Liver (tissue), 9 donors: ENCODE measurements around the gene ACACB. TPM values are rescaled to one million over a fixed set of nuclear protein-coding genes. Genes with fewer than 3 reads are reported as not detected.

Experiments
- DNase-seq: peaks from one replicate; pipeline ENCODE4 v3.0.0-alpha.2; 2017; ENCODE audit warnings: low spot score
- H3K27ac ChIP-seq, 2 donors: one replicate each; pipeline ENCODE4 v1.7.0; 2013; ENCODE audit warnings: inconsistent platforms in 2 of 2, low read length in 2 of 2, control low read depth in 1 of 2, low read depth in 1 of 2, mild to moderate bottlenecking in 1 of 2
- H3K27me3 ChIP-seq, 4 donors: one replicate each; pipeline versions ENCODE4 v1.6.1 to v1.7.0; 2013; ENCODE audit warnings: low read length in 3 of 4, inconsistent platforms in 1 of 4, mild to moderate bottlenecking in 1 of 4, moderate library complexity in 1 of 4; ENCODE audit not compliant: control insufficient read depth in 4 of 4, insufficient read depth in 4 of 4
- H3K36me3 ChIP-seq, 4 donors: one replicate each; pipeline versions ENCODE4 v1.6.1 to v1.7.0; 2013; ENCODE audit warnings: low read length in 3 of 4, mild to moderate bottlenecking in 3 of 4, low read depth in 1 of 4, moderate library complexity in 1 of 4; ENCODE audit not compliant: control insufficient read depth in 4 of 4, insufficient read depth in 3 of 4
- H3K4me1 ChIP-seq, 4 donors: one replicate each; pipeline versions ENCODE4 v1.6.1 to v1.7.0; 2013; ENCODE audit warnings: low read length in 3 of 4, mild to moderate bottlenecking in 3 of 4, moderate library complexity in 1 of 4; ENCODE audit not compliant: control insufficient read depth in 4 of 4, insufficient read depth in 4 of 4
- H3K4me3 ChIP-seq, 3 donors: one replicate each; pipeline versions ENCODE4 v1.6.1 to v1.7.0; 2013; ENCODE audit warnings: low read length in 3 of 3, control low read depth in 1 of 3, low read depth in 1 of 3, mild to moderate bottlenecking in 1 of 3
- H3K9ac ChIP-seq, 2 donors: one replicate each; pipeline ENCODE4 v1.7.0; 2013; ENCODE audit warnings: low read length in 2 of 2, mild to moderate bottlenecking in 2 of 2, moderate library complexity in 2 of 2, control low read depth in 1 of 2, low read depth in 1 of 2
- H3K9me3 ChIP-seq, 4 donors: one replicate each; pipeline versions ENCODE4 v1.6.1 to v1.7.0; 2013; ENCODE audit warnings: low read length in 3 of 4; ENCODE audit not compliant: control insufficient read depth in 4 of 4
- ATF3 ChIP-seq: IDR thresholded peaks from 2 replicates; pipeline ENCODE4 v1.6.1; 2016; ENCODE audit warnings: antibody characterized with exemption
- CTCF ChIP-seq: fragments of 150-350 bp; IDR thresholded peaks from 2 replicates; pipeline ENCODE4 v1.5.1; 2017; ENCODE audit warnings: improper control_type of control experiment, low read depth, low read length; ENCODE audit not compliant: missing input control
- EGR1 ChIP-seq, 2 donors: IDR thresholded peaks; 2 replicates each; pipeline ENCODE4 v1.6.1; 2016 to 2018; ENCODE audit warnings: antibody characterized with exemption in 2 of 2, low read depth in 2 of 2
- FOXA1 ChIP-seq: IDR thresholded peaks from 2 replicates; pipeline ENCODE4 v1.6.1; 2016; ENCODE audit warnings: antibody characterized with exemption
- FOXA2 ChIP-seq: IDR thresholded peaks from 2 replicates; pipeline ENCODE4 v1.6.1; 2016; ENCODE audit warnings: antibody characterized with exemption
- GABPA ChIP-seq, 2 donors: IDR thresholded peaks in 1 of 2; conservative IDR thresholded peaks in 1 of 2; 2 replicates each; pipeline ENCODE4 v1.6.1; 2016; ENCODE audit warnings: antibody characterized with exemption in 2 of 2, mild to moderate bottlenecking in 1 of 2, moderate library complexity in 1 of 2
- HNF4A ChIP-seq, 2 donors: conservative IDR thresholded peaks; 2 replicates each; pipeline ENCODE4 v1.6.1; 2016; ENCODE audit warnings: antibody characterized with exemption in 2 of 2, mild to moderate bottlenecking in 2 of 2
- HNF4G ChIP-seq: IDR thresholded peaks from 2 replicates; pipeline ENCODE4 v1.6.1; 2016; ENCODE audit warnings: antibody characterized with exemption
- JUND ChIP-seq, 2 donors: IDR thresholded peaks; 2 replicates each; pipeline ENCODE4 v1.6.1; 2016; ENCODE audit warnings: antibody characterized with exemption in 2 of 2
- MAX ChIP-seq: IDR thresholded peaks from 2 replicates; pipeline ENCODE4 v1.6.1; 2016; ENCODE audit warnings: antibody characterized with exemption
- NR2F2 ChIP-seq: IDR thresholded peaks from 2 replicates; pipeline ENCODE4 v1.6.1; 2016; ENCODE audit warnings: antibody characterized with exemption
- RAD21 ChIP-seq, 2 donors: IDR thresholded peaks; 2 replicates each; pipeline ENCODE4 v1.6.1; 2016; ENCODE audit warnings: antibody characterized with exemption in 2 of 2, mild to moderate bottlenecking in 2 of 2
- REST ChIP-seq: IDR thresholded peaks from 2 replicates; pipeline ENCODE4 v1.6.1; 2016; ENCODE audit warnings: antibody characterized with exemption, mild to moderate bottlenecking
- RXRA ChIP-seq, 2 donors: IDR thresholded peaks; 2 replicates each; pipeline ENCODE4 v1.6.1; 2017 to 2018; ENCODE audit warnings: antibody characterized with exemption in 2 of 2, mild to moderate bottlenecking in 1 of 2
- SP1 ChIP-seq: IDR thresholded peaks from 2 replicates; pipeline ENCODE4 v1.6.1; 2018; ENCODE audit warnings: antibody characterized with exemption, mild to moderate bottlenecking
- TAF1 ChIP-seq: conservative IDR thresholded peaks from 2 replicates; pipeline ENCODE4 v1.6.1; 2016; ENCODE audit warnings: antibody characterized with exemption, mild to moderate bottlenecking
- YY1 ChIP-seq: IDR thresholded peaks from 2 replicates; pipeline ENCODE4 v1.6.1; 2016; ENCODE audit warnings: antibody characterized with exemption, mild to moderate bottlenecking
- ZBTB33 ChIP-seq: IDR thresholded peaks from 2 replicates; pipeline ENCODE4 v1.6.1; 2016; ENCODE audit warnings: antibody characterized with exemption
- WGBS: extraction: QIAGEN DNeasy Blood & Tissue Kit; methylation state at CpG from one replicate; pipeline ENCODE4 v1.1.7; 2013; 5-methylcytosine and 5-hydroxymethylcytosine counted together
- polyA plus RNA-seq, 2 donors: library from polyadenylated mRNA; stranded (reverse) in 1 of 2; unstranded in 1 of 2; fragments of 200-250 nt in 1 of 2; fragments of >200 nt in 1 of 2; fragmentation: Nextera tagmentation in 1 of 2; extraction: Ambion mirVana in 1 of 2; gene quantifications; one replicate each; pipeline versions ENCODE4 v1.2.1 to v1.2.3, GENCODE V29; 2013 to 2015
- total RNA-seq, 2 donors: library from RNA; depleted of rRNA; stranded (reverse); fragments of >200 nt; gene quantifications; one replicate each; pipeline ENCODE4 v1.2.3, GENCODE V29; 2014
- donor health status: healthy.
- donor health status: healthy.
- donor health status: healthy.
- donor health status: healthy.
- donor health status: healthy.

Gene ACACB
- total and polyA plus RNA-seq, 4 donors, result 12.9 to 288 (median 52.1) TPM

GRCh38 chr12:109189291-109189690 is 72.9 kb downstream of the ACACB start:
- 94% methylated on average over 8 of the region's 8 CpGs for WGBS
- Histone ChIP-seq H3K27ac (no peak overlapping the region), H3K9me3 (no peaks in the 10 kb centered on the region), H3K36me3 (peaks cover 20 to 75% (median 63%) of the 10 kb centered on the region in 4 donors), H3K9ac (no peak overlapping the region), H3K4me1 (peaks cover 0 to 5% (median 0%) of the 10 kb centered on the region in 4 donors), H3K4me3 (no peak overlapping the region), H3K27me3 (no peaks in the 10 kb centered on the region)
- DNase-seq, result no peak
- no peak for TF ChIP-seq FOXA1
- TF ChIP-seq EGR1 (IDR thresholded peaks at IDR 0.05; ENCODE audit: low read depth in 2 of 2), result no peak
- no peak for TF ChIP-seq HNF4G
- no peak for TF ChIP-seq YY1
- TF ChIP-seq HNF4A (conservative IDR thresholded peaks at IDR 0.05), result no peak
- TF ChIP-seq CTCF, result no peak

GRCh38 chr12:109191621-109192250 is 75.3 kb downstream of the ACACB start:
- 90% methylated on average over 20 of the region's 20 CpGs for WGBS
- peak overlapping the region in 1 of 2 donors; percentile 3 for H3K27ac ChIP-seq
- H3K27me3 ChIP-seq, result no peaks in the 10 kb centered on the region
- no peak overlapping the region for H3K4me3 ChIP-seq
- H3K4me1 ChIP-seq, result peaks cover 0 to 9% (median 0%) of the 10 kb centered on the region in 4 donors
- no peak for TF ChIP-seq HNF4G
- TF ChIP-seq RXRA (IDR thresholded peaks at IDR 0.05), result no peak
- TF ChIP-seq ATF3, result no peak
- no peak for TF ChIP-seq ZBTB33
- no peak for TF ChIP-seq FOXA1
- no peak for TF ChIP-seq REST
- TF ChIP-seq TAF1, result no peak
- no peak for TF ChIP-seq YY1
- TF ChIP-seq RAD21 (IDR thresholded peaks at IDR 0.05), result no peak
- no peak for TF ChIP-seq JUND (IDR thresholded peaks at IDR 0.05)
- TF ChIP-seq FOXA2, result no peak
- no peak for TF ChIP-seq CTCF
- TF ChIP-seq GABPA (IDR thresholded peaks at IDR 0.05 in 1 of 2, conservative IDR thresholded peaks at IDR 0.05 in 1 of 2), result no peak
- no peak for TF ChIP-seq MAX
- no peak for TF ChIP-seq SP1
- no peak for TF ChIP-seq EGR1 (IDR thresholded peaks at IDR 0.05; ENCODE audit: low read depth in 2 of 2)
- TF ChIP-seq HNF4A (conservative IDR thresholded peaks at IDR 0.05), result no peak
- TF ChIP-seq NR2F2, result no peak
- no peak overlapping the region for H3K9ac ChIP-seq
- H3K9me3 ChIP-seq, result no peaks in the 10 kb centered on the region
- DNase-seq, result no peak
- peaks cover 9 to 75% (median 65%) of the 10 kb centered on the region in 4 donors for H3K36me3 ChIP-seq
